Pericardium fibroblast (primary cell): ENCODE measurements around the gene PRAMEF33. TPM values are rescaled to one million over a fixed set of nuclear protein-coding genes. Genes with fewer than 3 reads are reported as not detected.

Experiments
- total RNA-seq: library from RNA; depleted of rRNA; stranded (reverse); fragments of >200 nt; gene quantifications from 2 replicates; pipeline ENCODE4 v1.2.3, GENCODE V29; 2015

PRAMEF33 gene
- total RNA-seq = not detected in 2 replicates

GRCh38 chr1:13303239-13303638 lies at the start of gene PRAMEF33:
Gene PRAMEF33, plus strand, starts transcription at chr1:13303539. Its CDS starts 2,416 bp downstream, at chr1:13305955.

GRCh38 chr1:13253898-13254297 lies 49.4 kb upstream of the PRAMEF33 start, which contains the start of gene PRAMEF5:
Gene PRAMEF5, plus strand, starts transcription at chr1:13254198. Its CDS starts 5,071 bp downstream, at chr1:13259269.

GRCh38 chr1:13285037-13285436 lies 18.3 kb upstream of the PRAMEF33 start, which contains the start of gene PRAMEF8:
Gene PRAMEF8, minus strand, starts transcription at chr1:13285137. Its CDS starts 1,046 bp downstream, at chr1:13284091.

GRCh38 chr1:13315281-13315680 lies 11.9 kb downstream of the PRAMEF33 start, which contains the start of gene PRAMEF15:
Gene PRAMEF15, plus strand, starts transcription at chr1:13315581. Its CDS starts 2,827 bp downstream, at chr1:13318408.

GRCh38 chr1:13347034-13347433 lies 43.7 kb downstream of the PRAMEF33 start, which contains the start of gene PRAMEF14:
Gene PRAMEF14, minus strand, starts transcription at chr1:13347134. Its CDS starts 1,820 bp downstream, at chr1:13345314.

Other genes starting within 250 kb of the PRAMEF33 start
- not detected in 2 replicates for gene PRAMEF27, start 247.0 kb upstream of the PRAMEF33 start, total RNA-seq
- gene HNRNPCL3, start 242.8 kb upstream of the PRAMEF33 start, total RNA-seq = not detected in 2 replicates
- not detected in 2 replicates for gene PRAMEF25, start 232.8 kb upstream of the PRAMEF33 start, total RNA-seq
- not detected in 2 replicates for gene HNRNPCL2, start 186.7 kb upstream of the PRAMEF33 start, total RNA-seq
- gene PRAMEF26, start 147.5 kb upstream of the PRAMEF33 start, total RNA-seq = not detected in 2 replicates
- not detected in 2 replicates for gene HNRNPCL4, start 137.9 kb upstream of the PRAMEF33 start, total RNA-seq
- gene PRAMEF9, start 131.7 kb upstream of the PRAMEF33 start, total RNA-seq = not detected in 2 replicates
- not detected in 2 replicates for gene PRAMEF13, start 102.1 kb upstream of the PRAMEF33 start, total RNA-seq
- gene PRAMEF18, start 77.4 kb upstream of the PRAMEF33 start, total RNA-seq = not detected in 2 replicates
- gene PRAMEF5, start 49.3 kb upstream of the PRAMEF33 start, total RNA-seq = not detected in 2 replicates
- gene PRAMEF8, start 18.4 kb upstream of the PRAMEF33 start, total RNA-seq = not detected in 2 replicates
- gene PRAMEF15, start 12.0 kb downstream of the PRAMEF33 start, total RNA-seq = not detected in 2 replicates
- gene PRAMEF14, start 43.6 kb downstream of the PRAMEF33 start, total RNA-seq = not detected in 2 replicates
- not detected in 2 replicates for gene PRAMEF19, start 68.4 kb downstream of the PRAMEF33 start, total RNA-seq
- gene PRAMEF17, start 86.1 kb downstream of the PRAMEF33 start, total RNA-seq = not detected in 2 replicates
- not detected in 2 replicates for gene PRAMEF20, start 106.9 kb downstream of the PRAMEF33 start, total RNA-seq
- 1.1 TPM in 1 of 2 replicates, not detected in the other for gene LRRC38, start 210.5 kb downstream of the PRAMEF33 start, total RNA-seq